HepG2 (cell line): ENCODE results near the gene DUSP9. TPM values are rescaled to one million over a fixed set of nuclear protein-coding genes. Genes with fewer than 3 reads are reported as not detected.

Experiments used
- ESRRA ChIP-seq: sonication (generic); formaldehyde crosslinking; IDR thresholded peaks from 2 replicates; pipeline ENCODE4 v1.5.1; 2020; ENCODE audit warnings: mild to moderate bottlenecking, low read depth, missing genetic modification reagents
- GATAD1 ChIP-seq: IDR thresholded peaks from 2 replicates; pipeline ENCODE4 v1.6.1; 2016; ENCODE audit warnings: missing genetic modification reagents, missing compliant biosample characterization
- MYC ChIP-seq: sonication (generic); formaldehyde crosslinking; IDR thresholded peaks from 2 replicates; pipeline ENCODE4 v1.9.0; 2021; ENCODE audit warnings: missing genetic modification reagents, borderline replicate concordance
- NCOA2 ChIP-seq: sonication (generic); formaldehyde crosslinking; IDR thresholded peaks from 2 replicates; pipeline ENCODE4 v1.8.0; 2022; ENCODE audit warnings: inconsistent platforms
- NR2F6 ChIP-seq, 2 experiments: IDR thresholded peaks; 2 replicates each; pipeline ENCODE4 v1.6.1; 2016; ENCODE audit warnings: antibody characterized with exemption in 1 of 2, mild to moderate bottlenecking in 1 of 2
- PHF5A ChIP-seq: IDR thresholded peaks from one replicate; pipeline ENCODE4 v1.6.1; 2018; ENCODE audit warnings: low read depth, missing genetic modification reagents; ENCODE audit not compliant: unreplicated experiment
- RAD21 ChIP-seq: fragments of 450-650 bp; formaldehyde crosslinking; IDR thresholded peaks from 2 replicates; pipeline ENCODE4 v1.5.0; 2020; ENCODE audit warnings: mild to moderate bottlenecking
- polyA plus RNA-seq, 8 experiments: library from polyadenylated mRNA; depleted of rRNA in 3 of 8; stranded (reverse) in 7 of 8; unstranded in 1 of 8; fragments of >200 nt; fragmentation: Illumina TruSeq in 4 of 8; extraction: Trizol in 4 of 8; gene quantifications; 2 replicates each; pipeline versions ENCODE4 v1.2.1 to v1.2.3, GENCODE V29; 2011 to 2016; ENCODE audit warnings: low read depth in 4 of 8, missing spikeins in 1 of 8, mixed read lengths in 1 of 8; ENCODE audit not compliant: insufficient read depth in 1 of 8
- total RNA-seq, 5 experiments: library from RNA; depleted of rRNA; stranded (reverse); fragments of >200 nt; fragmentation: Illumina TruSeq; extraction: Trizol; gene quantifications; 2 replicates each; pipeline ENCODE4 v1.2.3, GENCODE V29; 2016; ENCODE audit warnings: low read depth in 1 of 5
- TF ChIP-seq, protein P1 (sequence below): sonication (generic); formaldehyde crosslinking; IDR thresholded peaks from 2 replicates; pipeline ENCODE4 v1.8.0; 2022; ENCODE audit warnings: mild to moderate bottlenecking, missing genetic modification reagents; ENCODE audit not compliant: insufficient replicate concordance
- TF ChIP-seq, protein P2 (sequence below): sonication (generic); formaldehyde crosslinking; IDR thresholded peaks from 2 replicates; pipeline ENCODE4 v1.5.0; 2020; ENCODE audit warnings: mild to moderate bottlenecking, missing genetic modification reagents, borderline replicate concordance
- TF ChIP-seq, protein P3 (sequence below): sonication (generic); formaldehyde crosslinking; IDR thresholded peaks from 2 replicates; pipeline ENCODE4 v1.4.0; 2020; ENCODE audit warnings: missing genetic modification reagents, borderline replicate concordance

DUSP9 gene
- total and polyA plus RNA-seq, 2 of the 13 experiments (the other 11 are each of a cell fraction or from before 2014, with no cell fraction given): 235 to 435 TPM

DNA sequence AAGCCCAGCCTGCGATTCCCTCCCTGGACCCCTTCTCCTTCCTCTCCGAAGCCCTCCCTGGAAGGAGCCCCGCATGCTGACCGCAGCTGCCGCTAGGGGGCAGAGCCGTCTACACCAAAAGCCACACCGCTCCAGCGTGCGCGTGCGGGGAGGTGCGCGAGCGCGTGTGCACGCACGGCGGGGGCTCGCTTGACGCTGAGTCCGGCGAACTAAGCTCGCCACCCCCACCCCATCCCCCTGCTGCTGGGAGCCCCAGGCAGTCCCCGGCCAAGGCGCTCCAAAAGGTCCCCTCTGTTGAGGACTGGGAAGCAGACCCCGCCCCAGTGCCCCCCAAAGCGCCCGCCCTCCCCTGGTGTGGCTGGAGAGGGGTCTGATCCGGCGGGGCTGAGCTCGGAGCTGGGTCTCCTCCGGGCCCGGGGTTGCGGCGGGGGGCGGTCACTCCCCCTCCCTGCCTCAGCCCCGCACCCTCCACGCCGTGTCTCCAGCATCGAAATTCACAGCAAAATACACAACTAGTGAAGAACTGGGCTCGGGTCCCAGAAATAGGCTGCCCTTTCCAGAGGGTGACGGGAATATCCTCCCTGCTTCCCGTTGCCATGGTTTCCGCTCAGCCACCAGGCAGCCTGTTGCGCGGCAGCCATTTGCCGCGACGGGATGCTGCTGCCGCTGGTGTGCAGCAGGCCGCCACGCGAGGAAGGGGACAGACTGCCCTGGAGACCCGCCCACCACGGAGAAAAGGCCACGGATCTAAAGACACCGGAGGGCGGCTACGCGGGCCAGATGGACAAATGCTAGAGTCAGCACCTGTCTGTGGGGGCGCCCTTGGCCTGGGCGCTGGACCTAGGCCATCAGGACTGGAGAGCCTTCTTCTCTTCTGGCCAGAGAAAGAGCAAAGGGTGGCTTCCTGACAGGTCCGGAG is 36.8 kb upstream of the DUSP9 start (continued):
- TF ChIP-seq, protein P1, sequence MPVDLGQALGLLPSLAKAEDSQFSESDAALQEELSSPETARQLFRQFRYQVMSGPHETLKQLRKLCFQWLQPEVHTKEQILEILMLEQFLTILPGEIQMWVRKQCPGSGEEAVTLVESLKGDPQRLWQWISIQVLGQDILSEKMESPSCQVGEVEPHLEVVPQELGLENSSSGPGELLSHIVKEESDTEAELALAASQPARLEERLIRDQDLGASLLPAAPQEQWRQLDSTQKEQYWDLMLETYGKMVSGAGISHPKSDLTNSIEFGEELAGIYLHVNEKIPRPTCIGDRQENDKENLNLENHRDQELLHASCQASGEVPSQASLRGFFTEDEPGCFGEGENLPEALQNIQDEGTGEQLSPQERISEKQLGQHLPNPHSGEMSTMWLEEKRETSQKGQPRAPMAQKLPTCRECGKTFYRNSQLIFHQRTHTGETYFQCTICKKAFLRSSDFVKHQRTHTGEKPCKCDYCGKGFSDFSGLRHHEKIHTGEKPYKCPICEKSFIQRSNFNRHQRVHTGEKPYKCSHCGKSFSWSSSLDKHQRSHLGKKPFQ (CRISPR knock-in tag): no peak
- TF ChIP-seq PHF5A (no peak), MYC (CRISPR knock-in tag) (peak; percentile 80), GATAD1 (peak; percentile 60; the same call in 1 of the 2 replicates), ESRRA (0 out of 2 replicates have a peak, but pooled peaks have one; percentile 18), NR2F6 (IDR thresholded peaks at IDR 0.05) (no peak), NR2F6 (CRISPR knock-in tag; IDR thresholded peaks at IDR 0.05) (peak; percentile 39; the same call in 1 of the 2 replicates), NCOA2 (CRISPR knock-in tag) (peak; percentile 29; the same call in 1 of the 2 replicates), RAD21 (peak; percentile 88)
- TF ChIP-seq, protein P2, sequence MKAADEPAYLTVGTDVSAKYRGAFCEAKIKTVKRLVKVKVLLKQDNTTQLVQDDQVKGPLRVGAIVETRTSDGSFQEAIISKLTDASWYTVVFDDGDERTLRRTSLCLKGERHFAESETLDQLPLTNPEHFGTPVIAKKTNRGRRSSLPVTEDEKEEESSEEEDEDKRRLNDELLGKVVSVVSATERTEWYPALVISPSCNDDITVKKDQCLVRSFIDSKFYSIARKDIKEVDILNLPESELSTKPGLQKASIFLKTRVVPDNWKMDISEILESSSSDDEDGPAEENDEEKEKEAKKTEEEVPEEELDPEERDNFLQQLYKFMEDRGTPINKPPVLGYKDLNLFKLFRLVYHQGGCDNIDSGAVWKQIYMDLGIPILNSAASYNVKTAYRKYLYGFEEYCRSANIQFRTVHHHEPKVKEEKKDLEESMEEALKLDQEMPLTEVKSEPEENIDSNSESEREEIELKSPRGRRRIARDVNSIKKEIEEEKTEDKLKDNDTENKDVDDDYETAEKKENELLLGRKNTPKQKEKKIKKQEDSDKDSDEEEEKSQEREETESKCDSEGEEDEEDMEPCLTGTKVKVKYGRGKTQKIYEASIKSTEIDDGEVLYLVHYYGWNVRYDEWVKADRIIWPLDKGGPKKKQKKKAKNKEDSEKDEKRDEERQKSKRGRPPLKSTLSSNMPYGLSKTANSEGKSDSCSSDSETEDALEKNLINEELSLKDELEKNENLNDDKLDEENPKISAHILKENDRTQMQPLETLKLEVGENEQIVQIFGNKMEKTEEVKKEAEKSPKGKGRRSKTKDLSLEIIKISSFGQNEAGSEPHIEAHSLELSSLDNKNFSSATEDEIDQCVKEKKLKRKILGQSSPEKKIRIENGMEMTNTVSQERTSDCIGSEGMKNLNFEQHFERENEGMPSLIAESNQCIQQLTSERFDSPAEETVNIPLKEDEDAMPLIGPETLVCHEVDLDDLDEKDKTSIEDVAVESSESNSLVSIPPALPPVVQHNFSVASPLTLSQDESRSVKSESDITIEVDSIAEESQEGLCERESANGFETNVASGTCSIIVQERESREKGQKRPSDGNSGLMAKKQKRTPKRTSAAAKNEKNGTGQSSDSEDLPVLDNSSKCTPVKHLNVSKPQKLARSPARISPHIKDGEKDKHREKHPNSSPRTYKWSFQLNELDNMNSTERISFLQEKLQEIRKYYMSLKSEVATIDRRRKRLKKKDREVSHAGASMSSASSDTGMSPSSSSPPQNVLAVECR (CRISPR knock-in tag): peak; percentile 54; the same call in 1 of the 2 replicates
- TF ChIP-seq, protein P3, sequence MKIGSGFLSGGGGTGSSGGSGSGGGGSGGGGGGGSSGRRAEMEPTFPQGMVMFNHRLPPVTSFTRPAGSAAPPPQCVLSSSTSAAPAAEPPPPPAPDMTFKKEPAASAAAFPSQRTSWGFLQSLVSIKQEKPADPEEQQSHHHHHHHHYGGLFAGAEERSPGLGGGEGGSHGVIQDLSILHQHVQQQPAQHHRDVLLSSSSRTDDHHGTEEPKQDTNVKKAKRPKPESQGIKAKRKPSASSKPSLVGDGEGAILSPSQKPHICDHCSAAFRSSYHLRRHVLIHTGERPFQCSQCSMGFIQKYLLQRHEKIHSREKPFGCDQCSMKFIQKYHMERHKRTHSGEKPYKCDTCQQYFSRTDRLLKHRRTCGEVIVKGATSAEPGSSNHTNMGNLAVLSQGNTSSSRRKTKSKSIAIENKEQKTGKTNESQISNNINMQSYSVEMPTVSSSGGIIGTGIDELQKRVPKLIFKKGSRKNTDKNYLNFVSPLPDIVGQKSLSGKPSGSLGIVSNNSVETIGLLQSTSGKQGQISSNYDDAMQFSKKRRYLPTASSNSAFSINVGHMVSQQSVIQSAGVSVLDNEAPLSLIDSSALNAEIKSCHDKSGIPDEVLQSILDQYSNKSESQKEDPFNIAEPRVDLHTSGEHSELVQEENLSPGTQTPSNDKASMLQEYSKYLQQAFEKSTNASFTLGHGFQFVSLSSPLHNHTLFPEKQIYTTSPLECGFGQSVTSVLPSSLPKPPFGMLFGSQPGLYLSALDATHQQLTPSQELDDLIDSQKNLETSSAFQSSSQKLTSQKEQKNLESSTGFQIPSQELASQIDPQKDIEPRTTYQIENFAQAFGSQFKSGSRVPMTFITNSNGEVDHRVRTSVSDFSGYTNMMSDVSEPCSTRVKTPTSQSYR (CRISPR knock-in tag): peak; percentile 42; the same call in 1 of the 2 replicates
